HK-2 (cell line): ENCODE results near the gene KLHL42.

Experiments
- DNase-seq: peaks from one replicate; pipeline ENCODE4 v3.0.0-alpha.2; 2018; ENCODE audit not compliant: unreplicated experiment

Gene KLHL42

DNA sequence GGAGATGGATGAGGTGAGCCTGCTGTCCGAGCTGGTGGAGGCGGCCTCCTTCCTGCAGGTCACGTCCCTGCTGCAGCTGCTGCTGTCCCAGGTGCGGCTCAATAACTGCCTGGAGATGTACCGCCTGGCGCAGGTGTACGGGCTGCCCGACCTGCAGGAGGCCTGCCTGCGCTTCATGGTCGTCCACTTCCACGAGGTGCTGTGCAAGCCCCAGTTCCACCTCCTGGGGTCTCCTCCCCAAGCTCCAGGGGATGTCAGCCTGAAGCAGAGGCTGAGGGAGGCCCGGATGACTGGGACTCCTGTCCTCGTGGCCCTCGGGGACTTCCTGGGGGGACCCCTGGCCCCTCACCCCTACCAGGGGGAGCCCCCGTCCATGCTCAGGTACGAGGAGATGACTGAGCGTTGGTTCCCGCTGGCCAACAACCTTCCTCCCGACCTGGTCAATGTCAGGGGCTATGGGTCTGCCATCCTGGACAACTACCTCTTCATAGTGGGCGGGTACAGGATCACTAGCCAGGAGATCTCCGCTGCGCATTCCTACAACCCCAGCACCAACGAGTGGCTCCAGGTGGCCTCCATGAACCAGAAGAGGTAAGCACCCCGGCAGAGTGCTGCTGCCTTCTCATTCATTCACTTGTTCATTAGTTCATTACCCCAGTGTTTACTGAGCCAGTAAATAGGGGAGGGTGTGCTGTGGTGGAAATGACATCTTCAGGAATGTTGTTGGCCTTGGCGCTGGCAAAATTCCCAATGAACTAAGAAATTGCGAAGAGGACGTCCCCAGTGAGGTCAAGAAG, 777 bp downstream of the KLHL42 start:
- no peak for DNase-seq

DNA sequence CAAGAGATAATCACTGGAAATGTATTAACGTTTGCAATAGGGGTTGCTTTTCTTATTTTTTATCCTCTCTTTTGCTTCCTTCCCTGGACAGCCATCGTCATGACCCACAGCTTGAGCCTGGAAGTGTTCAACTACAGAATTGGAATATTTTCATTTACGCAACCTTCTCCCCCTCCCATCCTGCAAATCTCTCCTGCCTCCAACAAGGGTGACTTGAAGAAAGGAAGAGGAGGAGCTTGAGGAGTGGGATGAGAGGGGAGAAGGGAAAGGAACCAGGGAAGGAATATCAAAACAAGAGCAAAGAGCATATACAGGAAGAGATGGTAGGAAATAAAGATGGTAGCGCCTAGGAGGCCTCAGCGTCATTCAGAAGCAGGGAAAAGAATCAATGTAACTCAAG, 1.6 kb downstream of the KLHL42 start:
- no peak for DNase-seq

- DNase-seq: no peak
Observed at GRCh38 chr12:27782481-27782880, 2.4 kb downstream of the KLHL42 start.

DNA sequence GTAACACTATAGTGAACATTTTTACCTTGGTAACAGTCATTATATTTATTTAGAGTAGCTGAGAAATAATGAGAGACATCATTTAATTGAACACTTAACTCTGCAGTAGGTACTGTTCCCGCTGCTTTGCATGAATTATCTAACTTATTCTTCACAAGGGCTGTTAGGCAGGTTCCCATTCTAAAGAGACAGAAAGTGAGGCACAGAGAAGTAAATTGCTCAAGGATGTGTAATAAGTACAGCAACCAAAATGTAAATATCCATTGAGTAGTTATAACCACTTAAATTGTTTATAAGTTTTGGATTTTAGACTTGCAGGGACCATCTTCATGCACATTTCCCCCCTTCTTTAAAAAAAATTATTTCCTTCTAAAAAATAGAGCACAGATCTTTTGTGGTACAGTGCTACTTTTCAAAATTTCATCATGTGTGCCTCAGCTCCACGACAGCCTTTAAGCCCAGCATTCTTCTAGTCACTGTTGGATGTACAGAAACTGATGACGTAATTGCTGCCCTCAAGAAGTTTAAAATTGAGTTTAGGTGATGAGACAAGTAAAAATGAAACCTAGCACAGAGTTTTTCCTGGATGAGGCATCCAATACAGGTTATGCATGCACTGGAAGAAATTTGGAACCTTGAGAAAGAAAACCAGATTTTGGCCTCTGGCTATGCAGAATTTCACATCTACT, 6.0 kb downstream of the KLHL42 start:
- no peak for DNase-seq

- no peak for DNase-seq
Observed at GRCh38 chr12:27787559-27787958, 7.5 kb downstream of the KLHL42 start.

- no peak for DNase-seq
Observed at GRCh38 chr12:27790179-27790578, 10.1 kb downstream of the KLHL42 start.

GRCh38 chr12:27794818-27795584, 15.0 kb downstream of the KLHL42 start:
- DNase-seq: no peak

- DNase-seq: no peak
Observed at GRCh38 chr12:27796128-27796527, 16.1 kb downstream of the KLHL42 start.

- no peak for DNase-seq
Observed at GRCh38 chr12:27797301-27798025, 17.4 kb downstream of the KLHL42 start.

DNA sequence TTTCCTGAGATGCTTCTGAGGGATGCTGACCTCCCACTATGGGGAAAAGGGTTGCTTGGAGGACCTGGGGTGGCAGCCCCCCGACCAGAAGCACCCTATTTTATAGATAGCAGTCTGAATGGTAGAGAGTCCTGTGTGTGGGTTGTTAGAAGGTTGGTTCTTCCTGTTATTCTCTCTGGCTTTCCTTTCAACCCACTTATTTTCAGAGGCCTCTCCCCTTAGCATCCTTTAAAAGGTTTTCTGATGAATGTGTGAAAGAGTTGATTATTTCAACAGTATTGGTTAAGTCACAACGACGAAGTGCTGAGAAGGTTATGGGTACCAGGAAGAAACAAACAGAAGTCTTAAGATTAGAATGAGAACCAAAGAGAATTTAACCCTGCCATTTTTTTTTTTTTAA, 20.8 kb downstream of the KLHL42 start:
- no peak for DNase-seq

DNA sequence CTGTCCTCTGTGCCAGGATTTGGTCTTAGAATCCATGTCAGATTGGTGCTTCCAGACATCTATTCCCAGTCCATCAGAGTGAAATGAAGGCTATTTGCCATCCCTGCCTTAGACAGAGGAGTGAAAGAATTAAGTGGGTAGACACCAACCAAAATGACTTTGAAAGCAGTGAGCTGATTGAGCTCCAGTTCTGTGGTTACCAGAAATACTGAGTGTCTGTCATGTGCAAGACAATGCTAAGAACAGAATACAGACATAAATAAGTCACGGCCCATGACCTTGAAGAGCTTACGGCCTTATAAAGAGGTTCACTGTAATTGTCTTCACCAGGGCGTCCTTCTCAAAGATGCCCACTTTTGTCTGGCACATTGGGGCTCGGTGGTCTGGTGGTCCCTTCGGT, 21.6 kb downstream of the KLHL42 start:
- no peak for DNase-seq

GRCh38 chr12:27802511-27802910, 22.5 kb downstream of the KLHL42 start:
- DNase-seq: no peak

GRCh38 chr12:27802936-27803335, 22.9 kb downstream of the KLHL42 start:
- DNase-seq: no peak

DNA sequence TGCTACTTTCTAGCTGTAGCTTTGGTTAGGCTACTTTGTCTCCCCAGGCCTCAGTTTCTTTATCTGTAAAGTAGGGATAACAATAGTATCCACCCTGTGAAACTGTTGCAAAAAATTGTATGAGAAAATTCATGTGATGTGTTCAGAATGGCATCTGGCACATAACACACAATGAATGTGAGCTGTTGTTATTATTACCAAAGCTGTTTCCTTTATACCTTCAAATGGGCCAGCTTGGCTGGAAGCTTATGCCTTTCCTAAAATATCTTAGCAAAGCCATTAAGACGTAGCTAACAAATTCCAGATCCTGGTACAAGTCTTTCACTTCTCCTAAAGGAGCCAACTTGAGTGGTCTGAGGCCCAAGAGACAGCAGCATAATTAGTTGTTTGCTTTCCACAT, 25.2 kb downstream of the KLHL42 start:
- DNase-seq: no peak

DNA sequence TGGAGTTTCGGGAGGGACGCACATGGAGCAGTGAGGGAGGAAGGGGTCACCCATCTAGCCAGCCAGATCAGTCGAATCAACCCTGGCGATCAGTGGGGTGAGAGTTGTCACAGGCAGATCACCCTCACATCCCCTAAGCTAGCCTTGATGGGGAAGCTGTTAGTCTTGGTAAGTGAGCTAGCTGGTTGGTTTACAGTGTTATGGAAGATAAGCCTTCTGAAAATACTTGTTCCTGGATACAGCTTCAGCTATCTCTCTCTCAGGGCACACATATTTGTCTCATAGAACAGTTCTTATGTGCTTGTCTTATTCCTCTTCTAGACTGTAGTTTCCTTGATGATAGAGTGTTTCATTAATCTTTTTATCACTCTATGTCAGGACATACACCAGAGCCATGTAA, 26.2 kb downstream of the KLHL42 start:
- DNase-seq: no peak

DNA sequence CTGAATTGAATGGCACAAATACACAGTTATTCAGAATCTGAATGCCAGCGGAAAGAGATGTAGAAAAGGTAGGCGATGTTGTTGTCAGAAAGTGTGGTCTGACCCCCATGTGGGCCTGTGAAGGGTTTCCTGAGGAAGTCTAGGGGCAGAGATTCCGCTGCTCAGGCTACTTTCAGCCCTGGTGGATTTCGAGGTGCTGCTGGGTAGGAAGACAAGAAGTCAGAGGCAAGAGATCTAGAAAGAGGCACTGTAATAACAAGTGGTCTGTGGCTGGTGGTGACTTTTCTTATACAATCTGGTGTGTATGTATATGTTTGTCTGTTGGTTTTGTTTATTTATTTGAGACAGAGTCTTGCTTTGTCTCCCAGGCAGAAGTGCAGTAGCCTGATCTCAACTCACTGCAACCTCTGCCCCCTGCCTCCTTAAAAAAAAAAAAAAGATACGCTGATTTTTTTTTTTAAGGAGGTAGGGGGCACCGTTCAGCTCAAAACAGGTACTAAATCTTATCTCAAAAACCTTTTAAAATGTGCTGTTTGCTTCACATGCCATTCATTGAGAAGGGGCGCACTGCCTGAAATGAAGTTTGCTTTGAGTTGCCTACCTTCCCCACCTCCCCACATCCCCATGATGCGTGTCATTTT, 27.1 kb downstream of the KLHL42 start:
- DNase-seq: no peak

GRCh38 chr12:27808841-27809240, 28.8 kb downstream of the KLHL42 start:
- DNase-seq: no peak

DNA sequence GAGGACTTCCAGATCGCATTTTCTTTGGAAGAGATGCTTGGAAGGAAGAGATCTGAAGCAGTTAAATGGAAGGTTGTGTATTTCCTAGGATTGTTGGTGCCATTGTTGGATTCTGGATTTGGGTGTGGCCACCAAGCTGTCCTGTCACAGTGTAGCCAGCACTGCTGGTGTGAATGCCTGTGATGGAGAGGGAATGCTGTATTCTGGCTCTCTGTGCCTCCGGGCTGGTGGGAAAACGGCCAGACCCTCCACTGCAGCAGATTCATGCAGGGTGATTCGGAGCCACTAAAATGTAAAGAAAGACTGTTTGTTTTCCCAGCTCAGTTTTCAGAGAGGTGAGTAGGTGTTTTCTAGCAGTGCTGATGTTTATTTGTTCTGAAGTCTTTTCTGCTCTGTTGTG, 30.7 kb downstream of the KLHL42 start:
- DNase-seq: no peak

- DNase-seq: no peak
Observed at GRCh38 chr12:27812502-27812901, 32.5 kb downstream of the KLHL42 start.

- DNase-seq: no peak
Observed at GRCh38 chr12:27814411-27814810, 34.4 kb downstream of the KLHL42 start.

GRCh38 chr12:27814851-27815591, 35.0 kb downstream of the KLHL42 start:
- no peak for DNase-seq
